AG04449 (cell line): ENCODE data around the gene PUS7.
A peak's percentile ranks its signal among the peaks of the same experiment; 100 is the strongest.
"Not testable (repeated sequence)": the region's sequence is repeated elsewhere in the genome, so short reads cannot be mapped to it uniquely, and the experiment has no call there.

ENCODE experiments used
- CTCF ChIA-PET: fragments of 350-600 bp; formaldehyde crosslinking; extraction: SDS; loops from one replicate; lab custom pipeline; 2021; ENCODE audit warnings: antibody characterized with exemption; lab: Yijun Ruan, JAX
- POLR2A ChIA-PET: fragments of 400-600, 350-600 bp; formaldehyde crosslinking; extraction: SDS; loops from one replicate; lab custom pipeline; 2020; ENCODE audit warnings: antibody characterized with exemption, inconsistent platforms; lab: Yijun Ruan, JAX
- DNase-seq: peaks from one replicate; pipeline ENCODE4 v3.0.0-alpha.2; 2010; ENCODE audit warnings: low read depth, low spot score
- H3K4me3 ChIP-seq: 2 replicates; pipeline ENCODE4 v1.5.1; 2011; ENCODE audit warnings: low read depth, mild to moderate bottlenecking, control low read depth, low read length
- CTCF ChIP-seq: IDR thresholded peaks from one replicate; pipeline ENCODE4 v1.5.1; 2011; ENCODE audit warnings: mild to moderate bottlenecking, moderate library complexity, low read length, control low read depth, inconsistent platforms; ENCODE audit not compliant: insufficient read depth; ENCODE audit errors: missing control alignments

The PUS7 gene

DNA sequence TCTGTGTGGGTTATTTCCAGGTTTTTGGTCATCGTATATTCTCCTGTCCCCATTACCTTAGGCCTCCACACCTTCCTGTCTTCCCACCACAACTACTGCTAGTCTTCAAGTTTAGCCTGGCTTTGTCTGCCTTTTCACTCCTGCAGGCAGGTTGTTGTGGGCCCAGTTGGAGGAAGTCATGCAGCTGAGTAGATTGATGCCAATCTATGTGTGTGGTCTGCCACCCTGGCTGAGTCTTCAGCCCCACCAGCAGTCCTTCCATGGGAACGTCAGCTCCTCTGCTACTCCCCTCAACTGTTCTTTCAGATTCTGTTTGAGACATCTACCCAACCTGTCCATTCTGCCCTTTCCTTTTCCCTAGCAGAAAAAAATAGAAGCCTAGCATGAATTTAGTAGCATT is 16.3 kb upstream of the PUS7 start:
- ChIA-PET POLR2A (no interaction called here), CTCF (interaction anchor here (1.4 kb wide), 1 partner anchor 615 kb away, joined by 3 read pairs; no protein-coding TSS in a partner anchor)
- DNase-seq = no peak
- TF ChIP-seq CTCF = no peak
- H3K4me3 ChIP-seq = no peak overlapping the region

DNA sequence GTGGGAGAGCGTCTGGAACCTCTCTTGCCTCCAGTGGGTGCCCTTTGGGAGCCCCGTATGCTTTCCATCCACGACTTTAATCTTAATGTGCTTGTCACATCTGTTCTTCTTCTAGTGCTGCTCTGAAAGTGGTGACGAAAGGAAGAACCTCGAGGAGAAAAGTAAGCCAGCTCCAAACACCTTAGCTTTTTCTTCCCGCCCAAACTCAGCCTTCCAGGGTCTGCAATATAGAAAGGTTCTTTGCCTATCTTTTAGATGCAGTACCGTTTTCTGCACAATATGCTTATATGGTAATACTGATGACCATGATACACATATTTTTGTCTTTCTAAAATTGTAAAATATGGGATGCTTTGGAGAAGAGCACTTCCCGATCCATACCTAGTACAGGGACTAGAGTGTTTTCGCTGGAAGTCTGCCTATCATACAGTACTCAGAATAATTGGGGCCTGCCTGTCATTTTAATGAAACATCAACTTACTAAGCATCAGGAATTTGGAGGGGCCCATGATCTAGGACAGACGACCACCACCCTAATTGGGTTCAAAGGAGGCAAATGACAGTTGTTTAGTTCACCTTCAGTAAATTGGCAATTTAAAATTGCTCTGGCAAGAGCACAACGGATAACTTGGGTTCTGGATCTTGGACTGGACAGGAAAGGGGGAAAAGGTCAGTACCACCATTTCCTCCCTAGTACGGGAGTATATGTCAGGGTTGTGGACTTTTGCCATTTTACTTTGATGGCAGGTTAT is 10.8 kb upstream of the PUS7 start:
- no peak for TF ChIP-seq CTCF
- ChIA-PET POLR2A (interaction anchor here (1.0 kb wide), 1 partner anchor 16 kb away, joined by 3 read pairs; no protein-coding TSS in a partner anchor), CTCF (interaction anchor here (1.0 to 2.7 kb wide), 11 partner anchors 10 to 415 kb away, joined by 3 to 17 read pairs (median 7); partner anchors contain the start of gene PUS7)
- no peak for DNase-seq
- peak overlapping the region; percentile 91 for H3K4me3 ChIP-seq

DNA sequence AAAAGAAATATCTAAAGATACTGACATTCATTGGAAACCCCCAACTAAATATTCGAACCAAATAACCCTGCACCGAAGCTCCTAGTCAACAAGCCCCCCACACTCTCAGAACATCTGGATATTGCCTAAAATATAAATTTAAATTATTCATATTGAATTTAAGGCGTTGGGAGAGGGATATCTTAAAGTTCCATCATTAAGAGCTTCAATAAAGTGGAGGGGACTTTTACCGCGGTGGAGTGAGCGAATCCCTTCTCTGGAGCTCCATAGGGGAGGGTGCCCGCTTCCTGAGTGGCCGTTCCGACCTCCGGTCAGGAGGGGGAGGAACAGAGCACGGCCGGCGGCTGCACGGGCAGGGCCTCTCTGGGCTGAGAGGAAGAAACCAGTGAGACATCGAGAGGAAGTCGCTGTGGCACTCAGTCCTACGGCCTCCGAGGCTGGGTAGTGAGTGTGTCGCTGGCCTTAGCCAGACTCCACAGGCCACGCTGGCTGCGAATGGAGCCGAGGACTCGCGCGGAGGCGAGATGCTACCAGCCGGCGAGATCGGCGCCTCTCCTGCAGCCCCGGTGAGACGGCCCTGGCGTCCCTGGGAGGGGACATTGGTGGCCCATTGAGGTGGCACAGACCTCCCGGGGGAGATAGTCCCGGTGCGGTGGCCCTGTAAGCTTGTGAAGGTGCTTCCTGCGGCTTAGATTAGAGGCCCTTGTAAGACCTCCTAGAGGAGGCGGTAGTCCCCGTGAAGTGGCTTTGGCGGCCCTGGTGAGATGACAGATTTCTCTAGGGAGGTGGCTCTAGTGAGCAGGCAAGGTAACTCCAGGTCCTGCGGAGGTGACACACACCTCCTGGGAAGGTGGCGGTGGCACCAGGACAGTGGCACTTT is 10.0 kb upstream of the PUS7 start, which contains the start of gene RINT1:
RINT1 (plus strand) TSS at position 410 of the 880 bp plus-strand sequence; CDS start at position 525, 115 bp downstream.
- TF ChIP-seq CTCF = peak; percentile 97
- ChIA-PET CTCF (interaction anchor here (0.6 to 2.7 kb wide), 32 partner anchors 8 to 568 kb away, joined by 3 to 17 read pairs (median 4); partner anchors contain the start of genes EFCAB10 and PUS7), POLR2A (interaction anchor here (0.5 to 1.2 kb wide), 4 partner anchors 8 to 255 kb away, joined by 3 read pairs; partner anchors contain the start of gene EFCAB10)
- H3K4me3 ChIP-seq = peak within 1 kb of the TSS; percentile 91
- peak; percentile 45 for DNase-seq

GRCh38 chr7:105530546-105530945 is 8.5 kb upstream of the PUS7 start:
- no peak for DNase-seq
- ChIA-PET CTCF (interaction anchor here (1.5 to 1.8 kb wide), 2 partner anchors 15 to 55 kb away, joined by 6 read pairs; no protein-coding TSS in a partner anchor), POLR2A (no interaction called here)
- no peak for TF ChIP-seq CTCF
- no peak overlapping the region for H3K4me3 ChIP-seq

DNA sequence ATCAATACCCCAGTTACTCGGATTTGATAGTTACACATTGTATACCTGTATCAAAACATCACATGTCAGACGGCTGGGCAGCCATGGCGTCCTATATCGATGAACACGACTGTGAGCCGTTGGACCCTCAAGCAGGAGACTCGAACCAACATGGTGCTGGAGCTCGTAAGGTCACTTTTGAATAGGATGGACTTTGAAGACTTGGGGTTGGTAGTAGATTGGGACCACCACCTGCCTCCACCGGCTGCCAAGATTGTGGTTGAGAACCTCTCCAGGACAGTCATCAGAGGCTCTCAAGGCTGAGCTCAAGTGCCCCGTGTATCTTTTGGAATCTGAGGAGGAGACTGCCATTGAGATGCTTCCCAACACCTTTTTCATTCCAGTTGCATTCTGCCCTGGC is 8.1 kb upstream of the PUS7 start:
- ChIA-PET CTCF (no interaction called here), POLR2A (no interaction called here)
- TF ChIP-seq CTCF = no peak
- no peak for DNase-seq
- H3K4me3 ChIP-seq = no peak overlapping the region

DNA sequence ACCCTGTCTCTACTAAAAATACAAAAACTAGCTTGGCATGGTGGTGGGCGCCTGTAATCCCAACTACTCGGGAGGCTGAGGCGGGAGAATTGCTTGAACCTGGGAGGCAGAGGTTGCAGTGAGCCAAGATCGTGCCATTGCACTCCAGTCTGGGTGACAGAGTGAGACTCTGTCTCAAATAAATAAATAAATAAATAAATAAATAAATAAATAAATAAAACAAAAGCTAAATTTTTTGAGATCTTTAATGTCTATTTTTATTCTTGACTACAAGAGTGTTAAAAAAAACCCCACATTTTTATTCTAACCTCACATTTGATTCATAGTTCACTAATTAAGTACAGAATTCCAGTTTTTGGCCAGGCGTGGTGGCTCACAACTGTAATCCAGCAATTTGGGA is 5.7 kb upstream of the PUS7 start:
- H3K4me3 ChIP-seq, POLR2A ChIA-PET, CTCF ChIA-PET, DNase-seq: not testable (repeated sequence)
